NCI-H1436 treated with DMSO at 0.1 percent for 48 hours (cell line): ENCODE data around the gene CHCHD6.

Experiments
- DNase-seq: peaks from one replicate; lab custom pipeline; 2025; lab: John Stamatoyannopoulos, UW

Gene CHCHD6

GRCh38 chr3:126922466-126922865 lies 218.4 kb downstream of the CHCHD6 start:
- no peak for DNase-seq

DNA sequence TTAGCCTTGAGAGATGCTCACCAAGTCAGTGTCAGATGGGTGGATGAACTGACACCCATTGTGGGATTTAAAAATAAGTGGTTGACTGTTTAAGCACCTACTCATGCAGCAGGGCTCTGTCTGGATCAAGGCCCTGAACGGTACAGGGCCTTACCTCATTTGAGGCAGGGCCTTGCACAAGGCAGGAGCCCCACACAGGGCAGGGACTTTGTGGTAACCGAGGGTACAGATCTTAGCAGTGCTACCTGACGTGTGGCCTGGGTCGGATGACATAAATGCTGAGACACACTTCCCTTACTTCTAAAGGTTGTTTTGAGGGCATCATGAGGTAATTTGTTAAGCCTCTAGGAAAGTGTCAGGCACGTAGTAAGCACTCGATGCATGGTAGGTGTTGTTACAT lies 219.4 kb downstream of the CHCHD6 start:
- no peak for DNase-seq

DNA sequence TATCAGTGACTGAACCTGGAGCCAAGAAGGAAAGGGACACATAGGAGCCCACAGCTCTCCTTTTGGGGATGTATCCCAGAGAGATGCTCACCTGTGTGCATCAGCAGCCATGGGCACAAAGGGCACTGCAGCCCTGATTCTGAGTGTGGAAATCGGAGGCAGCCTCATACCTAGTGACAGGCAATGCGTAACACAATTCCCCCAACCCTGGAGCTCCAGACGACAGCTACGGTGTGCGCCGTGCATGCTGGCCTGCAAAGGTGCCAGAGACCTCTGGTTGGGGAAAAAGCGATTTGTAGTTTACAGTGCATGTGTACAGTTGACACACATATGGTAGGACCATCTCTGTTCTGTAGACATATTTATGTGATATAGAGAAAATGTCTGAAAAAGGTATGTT lies 219.9 kb downstream of the CHCHD6 start:
- DNase-seq = no peak

- DNase-seq = no peak
Measured at GRCh38 chr3:126924458-126924857, 220.4 kb downstream of the CHCHD6 start.

- no peak for DNase-seq
Measured at GRCh38 chr3:126925411-126926171, 221.6 kb downstream of the CHCHD6 start.

GRCh38 chr3:126926684-126927400 lies 222.8 kb downstream of the CHCHD6 start:
- DNase-seq = no peak

DNA sequence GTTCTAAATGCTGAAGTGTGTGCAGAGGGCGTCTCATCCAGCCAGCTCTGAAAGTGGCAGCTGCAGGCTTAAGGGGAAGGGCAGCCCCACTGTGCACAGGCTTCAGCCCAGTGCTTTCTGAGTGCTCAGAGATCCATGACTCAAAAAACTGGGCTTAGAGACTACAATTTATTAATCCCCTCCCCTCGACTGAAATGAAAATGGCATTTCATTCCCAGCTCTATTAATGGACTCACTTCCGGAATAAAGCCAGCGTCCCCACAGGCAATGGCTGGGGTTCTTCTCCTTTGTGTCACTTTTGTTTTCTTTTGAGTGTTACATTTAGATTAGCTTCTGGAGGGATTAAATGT lies 223.3 kb downstream of the CHCHD6 start:
- no peak for DNase-seq

DNA sequence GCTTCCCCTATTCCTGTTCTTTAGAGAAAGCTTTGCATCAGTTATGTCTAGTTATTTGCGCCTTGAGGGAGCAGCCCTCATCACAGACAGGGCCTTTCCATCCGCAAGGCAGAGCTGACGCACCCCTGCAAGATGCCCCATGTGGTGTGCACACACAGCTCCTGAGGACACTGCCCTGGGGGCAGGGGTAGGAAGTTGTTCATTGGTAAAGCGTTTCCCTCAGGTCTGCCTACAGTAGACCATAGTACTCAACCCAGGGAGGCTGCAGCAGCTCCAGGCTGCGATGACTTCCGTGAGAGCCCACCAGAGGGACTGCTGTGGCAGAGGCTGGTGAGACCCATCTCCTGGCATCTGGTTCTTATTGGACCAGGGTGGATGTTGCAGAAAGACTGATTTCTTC lies 223.8 kb downstream of the CHCHD6 start:
- no peak for DNase-seq

DNA sequence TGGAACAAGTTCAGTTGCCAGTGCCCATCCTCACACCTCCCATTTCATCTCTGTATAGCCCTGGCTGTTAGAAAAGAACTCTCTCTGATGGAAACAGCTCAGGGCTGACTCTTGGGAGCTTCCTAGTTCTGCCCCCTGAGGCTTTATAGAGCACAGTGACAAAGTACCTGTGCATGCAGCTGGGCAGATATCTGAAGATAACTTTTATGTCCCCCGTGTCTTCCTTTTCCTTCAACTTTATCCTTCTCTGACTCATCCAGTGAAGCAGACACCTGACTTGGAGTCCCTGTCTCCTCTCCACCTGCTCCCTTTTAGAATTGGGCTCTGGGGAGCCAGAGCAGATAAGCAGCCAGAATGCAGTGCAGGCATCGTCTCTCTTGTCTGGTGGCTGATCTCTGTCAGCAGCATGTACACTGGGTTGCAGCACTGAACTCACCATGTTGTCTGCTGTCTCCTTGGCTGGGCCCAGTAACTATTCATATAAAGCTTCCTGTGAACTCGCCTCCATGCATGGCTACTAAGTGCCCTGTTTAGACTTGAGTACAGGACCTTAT lies 225.0 kb downstream of the CHCHD6 start:
- no peak for DNase-seq

DNA sequence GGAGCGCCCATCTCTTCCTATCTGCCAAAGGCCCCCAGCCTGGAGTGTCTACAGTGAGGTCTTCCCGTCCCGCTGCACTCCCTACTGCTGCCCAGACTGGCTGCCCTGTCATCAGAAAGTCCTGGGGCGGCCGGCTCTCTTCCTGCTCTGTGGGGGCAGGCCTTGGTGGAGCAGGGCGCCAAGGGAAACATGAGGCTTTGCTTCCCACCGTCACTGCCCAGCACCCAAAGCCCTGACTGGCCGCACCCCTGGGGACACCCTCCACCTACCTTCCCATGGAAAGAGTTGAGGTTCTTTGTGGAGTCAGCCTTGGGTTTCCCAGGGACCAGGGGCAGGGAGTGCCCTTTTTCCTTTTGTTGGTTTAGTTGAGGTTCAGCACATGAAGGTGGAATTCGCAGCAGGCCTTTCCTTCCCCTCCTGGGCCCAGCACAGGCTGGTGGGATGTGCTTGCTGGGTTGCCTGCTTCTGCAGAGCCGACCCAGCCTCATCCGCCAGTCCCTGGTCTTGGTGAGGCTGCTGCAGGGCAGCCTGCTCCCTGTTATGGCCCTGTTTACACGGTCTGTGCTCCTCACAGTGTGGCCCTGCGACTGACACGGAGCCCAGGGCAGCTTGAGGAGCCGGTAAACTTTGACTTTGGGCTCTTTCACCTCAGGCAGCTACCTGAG lies 227.0 kb downstream of the CHCHD6 start:
- no peak for DNase-seq

DNA sequence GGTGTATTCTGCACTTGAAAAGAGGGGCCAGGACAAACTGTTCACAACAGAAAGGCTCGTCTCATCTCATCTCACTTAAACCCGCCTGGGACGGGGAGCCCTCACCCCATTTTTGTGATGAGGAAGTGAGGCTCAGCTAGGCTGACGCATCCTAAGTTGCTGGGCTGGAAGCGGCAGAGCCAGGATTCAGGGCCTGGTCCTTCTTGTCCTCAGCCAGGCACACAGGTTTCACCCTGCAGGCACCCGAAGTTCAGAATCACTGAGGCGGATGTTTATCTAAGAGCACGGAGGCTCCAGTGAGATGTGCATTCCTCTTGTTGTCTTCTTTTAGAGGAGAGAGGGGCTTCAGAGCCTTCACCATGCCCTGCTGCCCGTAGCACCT lies 227.8 kb downstream of the CHCHD6 start:
- DNase-seq = no peak

DNA sequence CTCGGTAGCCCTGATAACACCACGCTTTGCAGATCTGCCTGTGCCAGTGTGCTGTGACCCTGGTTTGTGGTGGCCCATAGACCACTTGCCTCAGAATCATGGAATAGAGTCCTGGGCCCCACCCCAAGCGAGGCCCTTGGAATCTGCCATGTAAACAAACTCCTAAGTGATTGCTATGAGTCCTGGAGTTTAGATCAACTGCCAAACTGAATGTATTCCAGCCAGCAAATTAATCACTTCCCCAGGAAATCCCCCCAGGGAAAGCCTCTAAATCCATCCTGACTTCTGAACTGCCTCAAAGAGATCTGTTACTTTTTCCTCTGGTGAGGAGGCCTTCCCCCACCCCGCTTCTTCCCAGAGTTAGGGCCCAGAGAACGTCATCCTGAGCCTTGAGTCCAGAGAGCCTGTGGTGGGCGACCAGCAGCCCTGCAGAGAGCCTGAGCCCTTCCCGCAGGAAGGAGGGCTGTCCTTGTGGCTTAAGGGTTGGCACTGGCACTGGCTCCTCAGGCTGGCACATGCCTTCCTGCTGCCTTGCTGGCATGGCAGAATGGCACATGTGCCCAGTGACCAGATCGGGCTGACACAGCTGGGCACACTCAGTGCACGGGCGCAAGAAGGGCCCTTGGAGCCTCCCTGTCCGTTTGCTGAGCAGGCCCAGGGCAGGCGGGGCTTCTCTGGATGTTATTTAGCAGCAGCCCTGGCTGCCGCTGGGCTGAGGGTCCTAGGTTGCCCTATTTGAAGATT lies 228.3 kb downstream of the CHCHD6 start:
- no peak for DNase-seq

GRCh38 chr3:126934031-126934531 lies 230.0 kb downstream of the CHCHD6 start:
- no peak for DNase-seq

DNA sequence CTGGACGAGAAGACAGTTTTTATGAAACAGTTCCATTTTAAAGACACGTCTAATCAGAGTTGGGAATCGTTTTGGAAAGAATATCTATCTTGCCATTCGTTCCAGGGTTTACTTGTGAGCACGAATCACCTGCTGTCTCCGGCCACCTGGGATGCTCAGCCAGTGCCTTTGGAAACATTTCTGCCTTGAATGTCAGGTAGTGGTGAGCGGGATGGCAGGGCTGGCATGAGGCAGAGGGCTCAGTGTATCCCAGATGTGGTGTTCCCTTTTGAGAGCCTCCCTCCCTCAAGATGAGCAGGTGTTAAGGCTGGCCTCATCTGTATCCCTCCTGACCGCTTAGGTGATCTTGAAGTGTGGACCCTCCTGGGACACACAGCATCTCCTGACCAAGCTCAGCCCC lies 231.0 kb downstream of the CHCHD6 start:
- DNase-seq = no peak

GRCh38 chr3:126935756-126936509 lies 231.9 kb downstream of the CHCHD6 start:
- DNase-seq = no peak

DNA sequence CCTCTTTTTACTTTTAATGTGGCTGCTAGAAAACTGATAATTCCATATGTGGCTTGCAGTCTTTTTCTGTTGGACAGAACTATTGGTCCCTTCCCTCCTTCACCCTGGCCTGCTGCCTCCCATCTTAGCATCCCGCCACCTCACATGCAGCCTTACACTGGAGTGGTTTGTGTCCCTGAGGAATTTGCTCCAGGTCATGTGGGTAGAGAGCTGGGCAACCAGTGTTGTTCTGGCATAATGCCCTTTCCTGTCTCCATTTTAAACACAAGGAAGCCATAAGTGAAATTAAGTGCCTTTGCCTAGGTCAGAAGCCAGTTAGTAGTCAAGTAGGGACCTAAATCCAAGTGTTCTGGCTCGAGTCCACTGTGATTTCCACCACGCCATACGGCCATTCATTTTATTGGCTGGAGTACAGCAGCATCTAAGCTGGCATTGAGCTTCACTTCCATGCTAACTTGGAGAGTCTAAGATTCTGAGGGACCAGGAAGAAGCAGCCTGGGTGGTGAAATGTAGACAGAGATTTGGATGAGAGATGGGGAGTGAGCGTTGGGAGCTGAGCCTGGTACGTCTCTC lies 232.9 kb downstream of the CHCHD6 start:
- no peak for DNase-seq

GRCh38 chr3:126937533-126937932 lies 233.5 kb downstream of the CHCHD6 start:
- DNase-seq = no peak

- DNase-seq = no peak
Measured at GRCh38 chr3:126937973-126938372, 233.9 kb downstream of the CHCHD6 start.

GRCh38 chr3:126938520-126939337 lies 234.7 kb downstream of the CHCHD6 start:
- no peak for DNase-seq

DNA sequence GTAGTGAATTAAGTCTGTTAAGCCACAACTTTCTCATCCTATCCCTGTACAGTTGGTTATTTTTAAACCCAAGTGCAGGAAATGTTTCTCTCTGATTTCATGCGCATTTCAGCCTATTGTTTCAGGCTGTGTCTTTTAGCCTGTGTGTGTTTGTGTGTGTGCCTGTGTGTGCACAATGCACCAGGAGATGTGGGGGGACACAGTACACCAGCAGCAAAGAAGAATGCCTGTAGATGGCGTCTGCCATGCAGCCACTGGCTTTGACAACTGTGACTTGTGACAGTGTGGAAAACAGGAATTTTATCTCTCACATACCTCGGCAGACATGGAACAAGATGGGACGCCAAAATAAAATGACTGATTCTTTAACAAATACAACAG lies 235.3 kb downstream of the CHCHD6 start:
- no peak for DNase-seq
